PFSK-1 (cell line): Measurements from ENCODE around the gene C1orf21.

Experiments
- REST ChIP-seq, 2 experiments: IDR thresholded peaks; 2 replicates each; pipeline versions ENCODE4 v1.6.1 to v1.8.0; 2011 to 2012; ENCODE audit warnings: low read depth in 2 of 2, low read length in 2 of 2, control low read depth in 1 of 2, inconsistent platforms in 1 of 2, mild to moderate bottlenecking in 1 of 2, moderate library complexity in 1 of 2; ENCODE audit not compliant: insufficient read depth in 1 of 2
- TAF1 ChIP-seq: IDR thresholded peaks from 2 replicates; pipeline ENCODE4 v1.6.1; 2012; ENCODE audit warnings: low read length, control low read depth, borderline replicate concordance; ENCODE audit not compliant: insufficient read depth

GRCh38 chr1:184562806-184563205 lies 176.0 kb downstream of the C1orf21 start:
- TF ChIP-seq TAF1 (no peak), REST (IDR thresholded peaks at IDR 0.05; ENCODE audit: insufficient read depth in 1 of 2, low read depth in 2 of 2, low read length in 2 of 2) (no peak)
